ENCODE measurements around the gene MEF2C. TPM values are rescaled to one million over a fixed set of nuclear protein-coding genes. Genes with fewer than 3 reads are reported as not detected.

The MEF2C gene
- total RNA-seq, 1 donor from 2014 or later, result 24.1 TPM

DNA sequence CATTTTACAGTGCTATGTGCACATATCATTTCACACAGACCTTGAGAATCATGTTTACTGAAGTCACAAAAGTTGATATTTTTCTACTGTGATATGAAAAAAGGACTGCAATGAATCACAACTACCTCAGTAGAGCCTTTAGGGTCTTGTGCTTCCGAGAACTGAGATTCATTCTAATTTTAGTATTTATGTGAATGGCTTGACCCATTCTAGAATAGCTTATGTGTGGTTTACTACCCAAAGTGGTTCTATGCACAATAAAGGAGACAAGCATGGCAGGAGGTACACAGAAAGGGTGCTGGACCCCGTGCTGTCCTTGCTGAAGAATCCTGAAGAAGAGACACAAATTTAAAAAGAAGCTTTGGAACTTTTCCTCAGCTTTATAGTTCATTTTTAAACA lies 28.2 kb downstream of the MEF2C start:
- H3K27ac Mint-ChIP-seq (ENCODE audit: unreplicated experiment), result no peak overlapping the region
- no peaks in the 10 kb centered on the region for H3K4me1 Mint-ChIP-seq (ENCODE audit: low read depth, unreplicated experiment)
- peaks cover 15% of the 10 kb centered on the region for H3K36me3 Mint-ChIP-seq (ENCODE audit: unreplicated experiment)
- H3K9me3 Mint-ChIP-seq (ENCODE audit: unreplicated experiment), result peaks cover 5% of the 10 kb centered on the region
- no peak for DNase-seq
- H3K27me3 Mint-ChIP-seq (ENCODE audit: unreplicated experiment), result no peaks in the 10 kb centered on the region
- no peak overlapping the region for H3K4me3 Mint-ChIP-seq (ENCODE audit: unreplicated experiment)
- TF ChIP-seq CTCF (IDR thresholded peaks at IDR 0.05; ENCODE audit: partially characterized antibody, unreplicated experiment), result no peak

DNA sequence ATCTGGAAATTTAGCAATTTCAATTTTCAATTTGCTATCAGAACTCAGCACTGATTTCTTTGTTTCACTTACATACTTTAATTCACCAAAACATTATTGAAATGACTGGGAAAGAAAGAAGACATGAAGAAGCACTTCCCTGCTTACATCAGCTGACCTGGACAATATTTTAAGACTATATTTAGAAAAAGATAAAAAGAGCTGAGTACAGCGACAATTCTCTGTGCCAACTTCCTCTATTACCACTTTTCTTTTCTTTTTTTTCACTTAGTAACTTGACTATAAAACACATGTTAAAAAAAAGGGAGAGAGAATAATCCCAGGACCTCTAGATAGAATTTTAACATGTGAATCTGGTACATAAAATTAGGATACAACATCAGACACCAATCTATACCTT lies 35.6 kb downstream of the MEF2C start:
- H3K36me3 Mint-ChIP-seq (ENCODE audit: unreplicated experiment), result no peaks in the 10 kb centered on the region
- TF ChIP-seq CTCF (IDR thresholded peaks at IDR 0.05; ENCODE audit: partially characterized antibody, unreplicated experiment), result no peak
- H3K9me3 Mint-ChIP-seq (ENCODE audit: unreplicated experiment), result no peaks in the 10 kb centered on the region
- no peak overlapping the region for H3K4me3 Mint-ChIP-seq (ENCODE audit: unreplicated experiment)
- no peak for DNase-seq
- H3K4me1 Mint-ChIP-seq (ENCODE audit: low read depth, unreplicated experiment), result peaks cover 6% of the 10 kb centered on the region
- no peaks in the 10 kb centered on the region for H3K27me3 Mint-ChIP-seq (ENCODE audit: unreplicated experiment)
- no peak overlapping the region for H3K27ac Mint-ChIP-seq (ENCODE audit: unreplicated experiment)

DNA sequence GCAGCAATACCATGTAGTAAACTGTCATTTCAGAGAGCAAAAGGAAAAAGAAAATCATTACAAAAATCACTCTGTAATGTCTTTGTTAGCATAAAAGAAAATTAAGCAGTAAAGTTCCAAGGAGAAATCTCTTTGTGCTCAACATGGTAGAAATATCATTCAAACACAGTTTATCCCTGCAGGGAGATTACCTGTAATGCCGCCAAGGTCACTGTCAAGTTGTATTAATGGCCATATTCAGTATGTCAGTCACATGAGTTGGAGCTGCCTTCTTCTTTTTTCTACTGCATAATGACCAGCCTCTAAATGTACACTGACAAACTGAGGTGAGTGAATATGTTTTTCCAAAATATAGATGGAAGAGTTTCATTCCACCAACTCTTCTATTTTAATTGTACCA lies 36.5 kb downstream of the MEF2C start:
- Mint-ChIP-seq H3K27ac (ENCODE audit: unreplicated experiment) (no peak overlapping the region), H3K4me3 (ENCODE audit: unreplicated experiment) (no peak overlapping the region), H3K9me3 (ENCODE audit: unreplicated experiment) (no peaks in the 10 kb centered on the region), H3K4me1 (ENCODE audit: low read depth, unreplicated experiment) (peaks cover 6% of the 10 kb centered on the region), H3K36me3 (ENCODE audit: unreplicated experiment) (no peaks in the 10 kb centered on the region), H3K27me3 (ENCODE audit: unreplicated experiment) (no peaks in the 10 kb centered on the region)
- no peak for TF ChIP-seq CTCF (IDR thresholded peaks at IDR 0.05; ENCODE audit: partially characterized antibody, unreplicated experiment)
- DNase-seq, result no peak

DNA sequence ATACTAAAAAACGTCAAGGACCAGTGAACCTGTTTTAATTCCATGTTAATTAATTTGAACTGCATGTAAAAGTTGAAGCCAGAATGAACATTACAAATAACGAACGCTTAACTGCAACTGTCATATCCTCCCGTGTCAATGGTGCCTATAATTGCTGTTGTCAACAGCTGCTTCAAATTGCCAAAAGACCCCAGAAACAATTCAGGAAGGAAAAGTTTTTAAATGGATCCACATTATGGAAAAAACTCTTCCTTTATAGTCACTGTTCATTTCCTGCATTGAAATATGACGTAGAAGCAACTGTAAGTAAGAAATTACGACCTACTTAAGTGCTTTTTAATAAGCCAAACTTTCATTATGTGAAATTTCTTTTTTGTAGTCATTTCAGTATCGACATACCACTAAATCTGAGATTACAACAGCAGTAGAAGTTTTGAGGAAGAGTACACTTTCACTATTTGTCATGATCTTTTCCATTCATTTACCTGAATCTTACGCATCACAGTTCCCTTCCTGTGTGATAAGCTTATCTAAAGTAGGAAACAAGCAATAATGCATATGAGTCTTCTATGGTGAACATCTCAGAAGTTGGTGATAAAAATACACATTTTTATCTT lies 37.8 kb downstream of the MEF2C start:
- Mint-ChIP-seq H3K9me3 (ENCODE audit: unreplicated experiment) (no peaks in the 10 kb centered on the region), H3K27me3 (ENCODE audit: unreplicated experiment) (no peaks in the 10 kb centered on the region), H3K4me1 (ENCODE audit: low read depth, unreplicated experiment) (peaks cover 6% of the 10 kb centered on the region), H3K36me3 (ENCODE audit: unreplicated experiment) (no peaks in the 10 kb centered on the region), H3K27ac (ENCODE audit: unreplicated experiment) (no peak overlapping the region), H3K4me3 (ENCODE audit: unreplicated experiment) (no peak overlapping the region)
- DNase-seq, result no peak
- TF ChIP-seq CTCF (IDR thresholded peaks at IDR 0.05; ENCODE audit: partially characterized antibody, unreplicated experiment), result no peak

DNA sequence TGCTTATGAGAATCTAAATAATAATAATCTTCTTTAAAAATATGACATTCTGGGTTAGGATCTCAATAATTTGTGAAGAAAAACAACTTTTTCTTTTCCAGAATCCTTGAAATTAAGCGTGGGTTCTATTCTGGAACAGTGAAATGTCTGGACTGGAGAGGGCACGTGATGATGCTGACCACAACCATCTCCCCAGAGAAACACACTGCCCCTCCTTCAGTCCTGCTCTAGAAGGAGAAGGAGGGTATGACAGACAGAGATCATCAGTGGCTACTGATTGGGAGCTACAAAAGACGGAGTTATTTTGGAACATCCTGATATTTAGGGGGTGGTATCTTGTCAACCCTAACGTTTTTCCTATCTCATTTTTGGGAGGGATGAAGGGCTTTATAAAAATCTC lies 40.2 kb downstream of the MEF2C start:
- Mint-ChIP-seq H3K9me3 (ENCODE audit: unreplicated experiment) (peaks cover 3% of the 10 kb centered on the region), H3K27me3 (ENCODE audit: unreplicated experiment) (no peaks in the 10 kb centered on the region), H3K27ac (ENCODE audit: unreplicated experiment) (no peak overlapping the region), H3K36me3 (ENCODE audit: unreplicated experiment) (no peaks in the 10 kb centered on the region), H3K4me1 (ENCODE audit: low read depth, unreplicated experiment) (peaks cover 6% of the 10 kb centered on the region), H3K4me3 (ENCODE audit: unreplicated experiment) (no peak overlapping the region)
- no peak for TF ChIP-seq CTCF (IDR thresholded peaks at IDR 0.05; ENCODE audit: partially characterized antibody, unreplicated experiment)
- DNase-seq, result no peak
